GM19395 (cell line): Measurements from ENCODE around the gene COL24A1.
"Not testable (repeated sequence)": the region's sequence is repeated elsewhere in the genome, so short reads cannot be mapped to it uniquely, and the experiment has no call there.

Experiments
- ATAC-seq: cut with Tn5 transposase; IDR thresholded peaks from one replicate; pipeline ENCODE4 v1.9.1; 2021; ENCODE audit warnings: mild to moderate bottlenecking, moderate library complexity; ENCODE audit not compliant: unreplicated experiment

COL24A1 gene

GRCh38 chr1:86085741-86086409 lies 70.7 kb downstream of the COL24A1 start:
- peak; percentile 66 for ATAC-seq

- ATAC-seq = no peak
Observed at GRCh38 chr1:86084998-86085397, 71.6 kb downstream of the COL24A1 start.

- ATAC-seq = no peak
Observed at GRCh38 chr1:86082183-86082582, 74.4 kb downstream of the COL24A1 start.

- not testable (repeated sequence) for ATAC-seq
Observed at GRCh38 chr1:86072474-86072873, 84.1 kb downstream of the COL24A1 start.

- not testable (repeated sequence) for ATAC-seq
Observed at GRCh38 chr1:86071870-86072269, 84.7 kb downstream of the COL24A1 start.

GRCh38 chr1:86069757-86070145 lies 86.8 kb downstream of the COL24A1 start:
- ATAC-seq = no peak

GRCh38 chr1:86068841-86069756 lies 87.5 kb downstream of the COL24A1 start:
- no peak for ATAC-seq

- no peak for ATAC-seq
Observed at GRCh38 chr1:86068271-86068721, 88.3 kb downstream of the COL24A1 start.

- ATAC-seq = no peak
Observed at GRCh38 chr1:86067626-86068025, 88.9 kb downstream of the COL24A1 start.

- no peak for ATAC-seq
Observed at GRCh38 chr1:86064899-86065298, 91.7 kb downstream of the COL24A1 start.

GRCh38 chr1:86063721-86064120 lies 92.9 kb downstream of the COL24A1 start:
- ATAC-seq = no peak

- no peak for ATAC-seq
Observed at GRCh38 chr1:86062453-86062852, 94.1 kb downstream of the COL24A1 start.

GRCh38 chr1:86061551-86061990 lies 95.0 kb downstream of the COL24A1 start:
- ATAC-seq = peak; percentile 61

GRCh38 chr1:86054396-86054795 lies 102.2 kb downstream of the COL24A1 start:
- ATAC-seq = no peak

- ATAC-seq = peak; percentile 67
Observed at GRCh38 chr1:86052948-86053698, 103.4 kb downstream of the COL24A1 start.

GRCh38 chr1:86035101-86035500 lies 121.5 kb downstream of the COL24A1 start:
- ATAC-seq = no peak

- no peak for ATAC-seq
Observed at GRCh38 chr1:86030180-86030579, 126.4 kb downstream of the COL24A1 start.

GRCh38 chr1:86018283-86018923 lies 138.2 kb downstream of the COL24A1 start:
- peak; percentile 56 for ATAC-seq

- peak; percentile 79 for ATAC-seq
Observed at GRCh38 chr1:86016076-86016759, 140.4 kb downstream of the COL24A1 start.

GRCh38 chr1:86015375-86015774 lies 141.2 kb downstream of the COL24A1 start:
- ATAC-seq = no peak
